ENCODE data around the gene MDN1. TPM values are rescaled to one million over a fixed set of nuclear protein-coding genes. Genes with fewer than 3 reads are reported as not detected.

Gene MDN1
- total and polyA plus RNA-seq, 5 donors, result 15.4 to 29.6 (median 24.0) TPM

GRCh38 chr6:89599727-89600126 is 219.9 kb downstream of the MDN1 start:
- peaks cover 2% of the 10 kb centered on the region for H3K4me1 ChIP-seq (ENCODE audit: control insufficient read depth, insufficient read depth, low read length)
- intact Hi-C loops (cut with DNase I), result no loop called here
- 48% methylated on average over 7 of the region's 7 CpGs for WGBS
- peak in 2 of 3 donors; percentile 78 to 83 for DNase-seq
- no peaks in the 10 kb centered on the region for H3K27me3 ChIP-seq (ENCODE audit: control insufficient read depth, insufficient read depth)
- H3K27ac ChIP-seq (ENCODE audit: low read length), result no peak overlapping the region
- ATAC-seq, result peak; percentile 60 to 90
- H3K9me3 ChIP-seq (ENCODE audit: control insufficient read depth, low read length), result no peaks in the 10 kb centered on the region
- H3K4me3 ChIP-seq (ENCODE audit: low read length), result no peak overlapping the region

- ATAC-seq, result no peak
- peaks cover 2% of the 10 kb centered on the region for H3K4me1 ChIP-seq (ENCODE audit: control insufficient read depth, insufficient read depth, low read length)
- H3K9me3 ChIP-seq (ENCODE audit: control insufficient read depth, low read length), result no peaks in the 10 kb centered on the region
- no peak overlapping the region for H3K4me3 ChIP-seq (ENCODE audit: low read length)
- DNase-seq, result no peak
- H3K27me3 ChIP-seq (ENCODE audit: control insufficient read depth, insufficient read depth), result no peaks in the 10 kb centered on the region
- no peak overlapping the region for H3K27ac ChIP-seq (ENCODE audit: low read length)
- intact Hi-C loops (cut with DNase I), result no loop called here
- WGBS, result 57% methylated on average over 3 of the region's 3 CpGs
These were observed 221.6 kb downstream of the MDN1 start for GRCh38 chr6:89597988-89598387.

- intact Hi-C loops (cut with DNase I), result no loop called here
- H3K9me3 ChIP-seq (ENCODE audit: control insufficient read depth, low read length), result no peaks in the 10 kb centered on the region
- 74% methylated on average over 2 of the region's 2 CpGs for WGBS
- no peak overlapping the region for H3K27ac ChIP-seq (ENCODE audit: low read length)
- H3K4me1 ChIP-seq (ENCODE audit: control insufficient read depth, insufficient read depth, low read length), result peaks cover 2% of the 10 kb centered on the region
- no peaks in the 10 kb centered on the region for H3K27me3 ChIP-seq (ENCODE audit: control insufficient read depth, insufficient read depth)
- ATAC-seq (no peak), DNase-seq (no peak)
- H3K4me3 ChIP-seq (ENCODE audit: low read length), result no peak overlapping the region
These were observed 222.2 kb downstream of the MDN1 start for GRCh38 chr6:89597372-89597771.

- no peak for DNase-seq
- Histone ChIP-seq H3K4me3 (ENCODE audit: low read length) (no peak overlapping the region), H3K27me3 (ENCODE audit: control insufficient read depth, insufficient read depth) (no peaks in the 10 kb centered on the region), H3K27ac (ENCODE audit: low read length) (no peak overlapping the region), H3K4me1 (ENCODE audit: control insufficient read depth, insufficient read depth, low read length) (peaks cover 2% of the 10 kb centered on the region), H3K9me3 (ENCODE audit: control insufficient read depth, low read length) (no peaks in the 10 kb centered on the region)
- intact Hi-C loops (cut with DNase I), result no loop called here
- WGBS, result 91% methylated on average over 1 of the region's 1 CpG
- ATAC-seq, result no peak
These were observed 223.1 kb downstream of the MDN1 start for GRCh38 chr6:89596484-89596883.

GRCh38 chr6:89596056-89596455 is 223.5 kb downstream of the MDN1 start:
- ATAC-seq (no peak), DNase-seq (no peak)
- H3K27ac ChIP-seq (ENCODE audit: low read length), result no peak overlapping the region
- H3K4me3 ChIP-seq (ENCODE audit: low read length), result no peak overlapping the region
- no peaks in the 10 kb centered on the region for H3K27me3 ChIP-seq (ENCODE audit: control insufficient read depth, insufficient read depth)
- intact Hi-C loops (cut with DNase I), result no loop called here
- 74% methylated on average over 2 of the region's 2 CpGs for WGBS
- peaks cover 2% of the 10 kb centered on the region for H3K4me1 ChIP-seq (ENCODE audit: control insufficient read depth, insufficient read depth, low read length)
- no peaks in the 10 kb centered on the region for H3K9me3 ChIP-seq (ENCODE audit: control insufficient read depth, low read length)

Other genes with a start within 250 kb of the MDN1 start
- gene LYRM2, start 181.0 kb downstream of the MDN1 start, total RNA-seq, result 10 to 100 TPM; 38.0 to 48.7 (median 41.7) TPM
- gene LYRM2, start 181.0 kb downstream of the MDN1 start, polyA plus RNA-seq, result 25.9 TPM
- gene CASP8AP2, start 10.1 kb upstream of the MDN1 start, total RNA-seq, result 10 to 100 TPM; 11.7 to 16.0 (median 15.1) TPM
- 5.0 TPM for gene CASP8AP2, start 10.1 kb upstream of the MDN1 start, polyA plus RNA-seq
- gene GJA10, start 74.7 kb upstream of the MDN1 start, total RNA-seq, result not detected
- not detected for gene GJA10, start 74.7 kb upstream of the MDN1 start, polyA plus RNA-seq

Measured in right cardiac atrium (tissue), 5 donors.